GM12878 (cell line): ENCODE results near the gene EGFR. TPM values are rescaled to one million over a fixed set of nuclear protein-coding genes. Genes with fewer than 3 reads are reported as not detected.

Experiments used
- ATAC-seq: fragments of 200-7000 bp; cut with Tn5 transposase; 3 replicates; pipeline ENCODE4 v1.9.1; 2020; ENCODE audit warnings: mild to moderate bottlenecking, moderate library complexity
- BruUV-seq: library from RNA; stranded (reverse); fragments of 400-500 nt; replicated peaks from 2 replicates; lab custom pipeline; 2021; lab: Mats Ljungman, UMichigan
- CTCF ChIA-PET: fragments of 300-600 bp; sonication (Branson Sonifier 250); formaldehyde crosslinking; extraction: SDS; loops from one replicate; lab custom pipeline; 2021; ENCODE audit warnings: inconsistent platforms; lab: Yijun Ruan, JAX
- POLR2A ChIA-PET: fragments of 350-600 bp; formaldehyde crosslinking; extraction: SDS; loops from one replicate; lab custom pipeline; 2021; ENCODE audit warnings: inconsistent platforms; lab: Charles Lee
- RAD21 ChIA-PET: fragments of 300-600 bp; sonication (Branson Sonifier 250); formaldehyde crosslinking; loops from one replicate; lab custom pipeline; 2023; ENCODE audit warnings: antibody characterized with exemption; ENCODE audit not compliant: unreplicated experiment; lab: Charles Lee
- SMC1A ChIA-PET: fragments of 300-600 bp; sonication (Branson Sonifier 250); formaldehyde crosslinking; loops from one replicate; lab custom pipeline; 2023; ENCODE audit not compliant: unreplicated experiment, uncharacterized antibody; lab: Charles Lee
- DNase-seq: peaks from one replicate; pipeline ENCODE4 v3.0.0-alpha.2; 2011; ENCODE audit warnings: low read depth, low spot score
- FAIRE-seq: peaks from 3 replicates; lab custom pipeline; 2011; peaks lifted over from hg19 to GRCh38; lab: Jason Lieb, UNC
- H2AFZ ChIP-seq: 2 replicates; pipeline ENCODE4 v1.6.0; 2011; ENCODE audit warnings: low read depth, low read length, control low read depth; ENCODE audit not compliant: control insufficient read depth
- H3K27ac ChIP-seq: 2 replicates; pipeline ENCODE4 v1.5.1; 2011; ENCODE audit warnings: control low read depth; ENCODE audit not compliant: control insufficient read depth, insufficient read depth
- H3K27me3 ChIP-seq, 2 experiments: replicated peaks in 1 of 2; 2 replicates each; pipeline versions ENCODE4 v1.6.0 to v1.6.1; 2011; ENCODE audit warnings: low read length in 1 of 2; ENCODE audit not compliant: control insufficient read depth in 2 of 2, insufficient read depth in 2 of 2
- H3K36me3 ChIP-seq, 2 experiments: 2 replicates each; pipeline ENCODE4 v1.5.1; 2011; ENCODE audit warnings: low read length in 1 of 2; ENCODE audit not compliant: control insufficient read depth in 2 of 2, insufficient read depth in 2 of 2
- H3K4me1 ChIP-seq: 2 replicates; pipeline ENCODE4 v1.6.1; 2011; ENCODE audit warnings: mild to moderate bottlenecking, low read length, moderate library complexity, mixed read lengths; ENCODE audit not compliant: control insufficient read depth, insufficient read depth
- H3K4me2 ChIP-seq: 2 replicates; pipeline ENCODE4 v1.6.0; 2011; ENCODE audit warnings: control low read depth; ENCODE audit not compliant: control insufficient read depth, insufficient read depth
- H3K4me3 ChIP-seq: fragments of 200-600 bp; sonication (generic); 2 replicates; pipeline ENCODE4 v1.5.1; 2016
- H3K79me2 ChIP-seq: 2 replicates; pipeline ENCODE4 v1.6.0; 2011; ENCODE audit warnings: low read length; ENCODE audit not compliant: control insufficient read depth, insufficient read depth
- H3K9ac ChIP-seq: 2 replicates; pipeline ENCODE4 v1.8.0; 2011; ENCODE audit warnings: low read length, control low read depth, mixed read lengths; ENCODE audit not compliant: control insufficient read depth, insufficient read depth
- H3K9me3 ChIP-seq: replicated peaks from 3 replicates; pipeline ENCODE4 v1.5.1; 2011; ENCODE audit warnings: mild to moderate bottlenecking, low read length; ENCODE audit not compliant: control insufficient read depth, insufficient read depth
- H4K20me1 ChIP-seq: 2 replicates; pipeline ENCODE4 v1.6.0; 2011; ENCODE audit not compliant: control insufficient read depth, insufficient read depth
- BCL11A ChIP-seq: IDR thresholded peaks from 2 replicates; pipeline ENCODE4 v1.6.1; 2011; ENCODE audit warnings: low read depth, low read length
- CUX1 ChIP-seq: IDR thresholded peaks from 2 replicates; pipeline ENCODE4 v1.6.1; 2012; ENCODE audit warnings: improper control_type of control experiment, low read depth, low read length; ENCODE audit not compliant: insufficient replicate concordance
- E2F4 ChIP-seq: IDR thresholded peaks from 2 replicates; pipeline ENCODE4 v1.6.1; 2012; ENCODE audit warnings: low read depth, low read length, improper control_type of control experiment
- FOS ChIP-seq: IDR thresholded peaks from 3 replicates; pipeline ENCODE4 v1.6.1; 2011; ENCODE audit warnings: borderline replicate concordance; ENCODE audit not compliant: insufficient read length; ENCODE audit errors: extremely low read depth
- FOXM1 ChIP-seq: IDR thresholded peaks from 2 replicates; pipeline ENCODE4 v1.6.1; 2012; ENCODE audit warnings: low read depth, mild to moderate bottlenecking, inconsistent platforms, low read length, moderate library complexity
- LARP7 ChIP-seq: fragments of 450-650 bp; IDR thresholded peaks from 2 replicates; pipeline ENCODE4 v1.6.1; 2017; ENCODE audit warnings: mild to moderate bottlenecking
- NFXL1 ChIP-seq: fragments of 450-650 bp; IDR thresholded peaks from 2 replicates; pipeline ENCODE4 v1.6.1; 2017; ENCODE audit warnings: antibody characterized with exemption, mild to moderate bottlenecking, borderline replicate concordance
- NR2C2 ChIP-seq: IDR thresholded peaks from 2 replicates; pipeline ENCODE4 v1.6.1; 2011; ENCODE audit warnings: borderline replicate concordance, low read depth; ENCODE audit not compliant: control insufficient read depth, insufficient read length
- RAD21 ChIP-seq: IDR thresholded peaks from 2 replicates; pipeline ENCODE4 v1.6.1; 2011; ENCODE audit warnings: mild to moderate bottlenecking, low read depth, low read length, moderate library complexity; ENCODE audit not compliant: insufficient read depth
- RAD51 ChIP-seq: fragments of 450-650 bp; IDR thresholded peaks from 2 replicates; pipeline ENCODE4 v1.6.1; 2016; ENCODE audit warnings: moderate library complexity, mild to moderate bottlenecking, inconsistent platforms
- TCF3 ChIP-seq: IDR thresholded peaks from 2 replicates; pipeline ENCODE4 v1.6.1; 2012; ENCODE audit warnings: low read depth, mild to moderate bottlenecking, low read length, borderline replicate concordance; ENCODE audit not compliant: insufficient read depth
- WGBS: methylation state at CpG from one replicate; pipeline ENCODE4 v1.1.6; 2016; ENCODE audit warnings: low lambda C conversion rate; ENCODE audit not compliant: insufficient replicate concordance, insufficient coverage; ENCODE audit errors: missing lambda C conversion rate; 5-methylcytosine and 5-hydroxymethylcytosine counted together
- in situ Hi-C: fragments of 300-500 bp; cut with MboI; formaldehyde crosslinking; loops from 9 replicates; pipeline ENCODE4 v1.14.3; 2018; ENCODE audit warnings: mixed read lengths
- intact Hi-C: fragments of 100-400 bp; cut with micrococcal nuclease; formaldehyde crosslinking; loops from one replicate; pipeline ENCODE4 v1.14.2; 2022; ENCODE audit not compliant: unreplicated experiment
- polyA plus RNA-seq, 11 experiments: library from polyadenylated mRNA; depleted of rRNA in 4 of 11; unstranded in 6 of 11; stranded (reverse) in 5 of 11; fragments of >200 nt; fragmentation: Nextera tagmentation in 4 of 11; fragmentation: Illumina TruSeq in 1 of 11; extraction: Ambion mirVana in 4 of 11; extraction: Trizol in 1 of 11; gene quantifications; 1 replicate in 1 of 11; 2 replicates in 10 of 11; pipeline versions ENCODE4 v1.2.1 to v1.2.3, GENCODE V29; 2011 to 2016; ENCODE audit warnings: inconsistent platforms in 2 of 11, missing spikeins in 2 of 11, low read depth in 1 of 11
- total RNA-seq, 4 experiments: library from RNA; depleted of rRNA in 3 of 4; stranded (reverse); fragments of >200 nt in 3 of 4; fragmentation: Illumina TruSeq in 1 of 4; extraction: Trizol in 1 of 4; gene quantifications; 2 replicates each; pipeline versions ENCODE4 v1.2.1 to v1.2.3, GENCODE V29; 2013 to 2021

Gene EGFR
- total and polyA plus RNA-seq, 10 of the 15 experiments (the other 5 are each of a cell fraction or from before 2014, with no cell fraction given) = 0.01 to 0.31 TPM; not detected in 8

- TF ChIP-seq CUX1 (no peak), FOS (no peak)
These were observed 173.9 kb downstream of the EGFR start (continued) for GRCh38 chr7:55192723-55193122.

GRCh38 chr7:55193245-55193644, 174.4 kb downstream of the EGFR start:
- H3K27me3 ChIP-seq = no peaks in the 10 kb centered on the region; a peak in 1 of 4 replicates
- H3K27ac ChIP-seq = no peak overlapping the region
- H3K9ac ChIP-seq = no peak overlapping the region
- H2AFZ ChIP-seq = no peak overlapping the region
- ChIA-PET CTCF (no interaction called here), POLR2A (no interaction called here), SMC1A (no interaction called here), RAD21 (interaction anchor here (1.1 kb wide), 1 partner anchor 62 kb away, joined by 3 read pairs; no protein-coding TSS in a partner anchor)
- H3K79me2 ChIP-seq = no peaks in the 10 kb centered on the region
- ATAC-seq (no peak), DNase-seq (no peak), FAIRE-seq (no peak)
- in situ Hi-C loops (no loop called here), intact Hi-C loops (no loop called here)
- H3K4me1 ChIP-seq = no peaks in the 10 kb centered on the region
- 56% methylated on average over 9 of the region's 9 CpGs for WGBS
- H4K20me1 ChIP-seq = no peaks in the 10 kb centered on the region
- no peak overlapping the region for H3K4me3 ChIP-seq
- H3K36me3 ChIP-seq = no peaks in the 10 kb centered on the region
- no peaks in the 10 kb centered on the region for H3K9me3 ChIP-seq
- H3K4me2 ChIP-seq = no peak overlapping the region
- no TSS peak for BruUV-seq
- TF ChIP-seq RAD51 (no peak), NR2C2 (no peak), NFXL1 (no peak), RAD21 (no peak), FOXM1 (no peak), E2F4 (no peak), TCF3 (no peak), LARP7 (no peak), BCL11A (no peak), CUX1 (no peak)
